ENCODE measurements around the gene RBM19.

The RBM19 gene

GRCh38 chr12:113860059-113860820 is 105.9 kb downstream of the RBM19 start:
- Histone ChIP-seq H3K4me3 (ENCODE audit: low read length) (no peak overlapping the region), H3K4me1 (ENCODE audit: low read length) (no peaks in the 10 kb centered on the region), H3K79me2 (ENCODE audit: low read length) (no peaks in the 10 kb centered on the region), H3K36me3 (replicated peaks; ENCODE audit: insufficient read depth, low read length) (no peaks in the 10 kb centered on the region), H3K27ac (ENCODE audit: low read length) (no peak overlapping the region), H3K9me3 (replicated peaks; ENCODE audit: insufficient read depth, low read length) (no peaks in the 10 kb centered on the region), H4K20me1 (ENCODE audit: insufficient read depth, low read length) (no peaks in the 10 kb centered on the region), H3K27me3 (replicated peaks; ENCODE audit: insufficient read depth, low read length) (no peaks in the 10 kb centered on the region), H3K9me2 (replicated peaks; ENCODE audit: insufficient read depth, low read length) (no peaks in the 10 kb centered on the region), H3F3A (ENCODE audit: insufficient read depth, low read length) (no peaks in the 10 kb centered on the region), H2AFZ (ENCODE audit: low read length) (no peak overlapping the region), H3K4me2 (ENCODE audit: low read depth, low read length) (no peak overlapping the region), H3K9ac (ENCODE audit: low read length) (no peak overlapping the region)
- TF ChIP-seq CTCF (IDR thresholded peaks at IDR 0.05; ENCODE audit: low read length) (no peak), EZH2phosphoT487 (IDR thresholded peaks at IDR 0.05; ENCODE audit: low read length) (no peak), EZH2 (optimal IDR thresholded peaks at IDR 0.05; ENCODE audit: low read depth, low read length) (no peak)
- DNase-seq, result no peak

- Histone ChIP-seq H3K4me3 (ENCODE audit: low read length) (no peak overlapping the region), H4K20me1 (ENCODE audit: insufficient read depth, low read length) (no peaks in the 10 kb centered on the region), H3K27ac (ENCODE audit: low read length) (no peak overlapping the region), H3K27me3 (replicated peaks; ENCODE audit: insufficient read depth, low read length) (no peaks in the 10 kb centered on the region), H3K79me2 (ENCODE audit: low read length) (no peaks in the 10 kb centered on the region), H3K4me2 (ENCODE audit: low read depth, low read length) (no peak overlapping the region), H3K9me2 (replicated peaks; ENCODE audit: insufficient read depth, low read length) (no peaks in the 10 kb centered on the region), H3K9ac (ENCODE audit: low read length) (no peak overlapping the region), H2AFZ (ENCODE audit: low read length) (no peak overlapping the region), H3F3A (ENCODE audit: insufficient read depth, low read length) (no peaks in the 10 kb centered on the region), H3K4me1 (ENCODE audit: low read length) (no peaks in the 10 kb centered on the region), H3K9me3 (replicated peaks; ENCODE audit: insufficient read depth, low read length) (no peaks in the 10 kb centered on the region), H3K36me3 (replicated peaks; ENCODE audit: insufficient read depth, low read length) (no peaks in the 10 kb centered on the region)
- no peak for DNase-seq
- TF ChIP-seq EZH2phosphoT487 (IDR thresholded peaks at IDR 0.05; ENCODE audit: low read length), result no peak
- TF ChIP-seq EZH2 (optimal IDR thresholded peaks at IDR 0.05; ENCODE audit: low read depth, low read length), result no peak
- no peak for TF ChIP-seq CTCF (IDR thresholded peaks at IDR 0.05; ENCODE audit: low read length)
Observed at GRCh38 chr12:113858841-113859386, 107.2 kb downstream of the RBM19 start.

GRCh38 chr12:113857371-113857770 is 108.8 kb downstream of the RBM19 start:
- H3K9ac ChIP-seq (ENCODE audit: low read length), result no peak overlapping the region
- H3K4me1 ChIP-seq (ENCODE audit: low read length), result no peaks in the 10 kb centered on the region
- no peak overlapping the region for H3K4me3 ChIP-seq (ENCODE audit: low read length)
- no peak overlapping the region for H3K4me2 ChIP-seq (ENCODE audit: low read depth, low read length)
- TF ChIP-seq EZH2phosphoT487 (IDR thresholded peaks at IDR 0.05; ENCODE audit: low read length) (no peak), EZH2 (optimal IDR thresholded peaks at IDR 0.05; ENCODE audit: low read depth, low read length) (no peak), CTCF (IDR thresholded peaks at IDR 0.05; ENCODE audit: low read length) (no peak)
- H3K27ac ChIP-seq (ENCODE audit: low read length), result no peak overlapping the region
- no peaks in the 10 kb centered on the region for H3K27me3 ChIP-seq (replicated peaks; ENCODE audit: insufficient read depth, low read length)
- H3K9me3 ChIP-seq (replicated peaks; ENCODE audit: insufficient read depth, low read length), result no peaks in the 10 kb centered on the region
- H2AFZ ChIP-seq (ENCODE audit: low read length), result no peak overlapping the region
- H3K79me2 ChIP-seq (ENCODE audit: low read length), result no peaks in the 10 kb centered on the region
- H3F3A ChIP-seq (ENCODE audit: insufficient read depth, low read length), result no peaks in the 10 kb centered on the region
- no peaks in the 10 kb centered on the region for H3K36me3 ChIP-seq (replicated peaks; ENCODE audit: insufficient read depth, low read length)
- H3K9me2 ChIP-seq (replicated peaks; ENCODE audit: insufficient read depth, low read length), result no peaks in the 10 kb centered on the region
- DNase-seq, result no peak
- no peaks in the 10 kb centered on the region for H4K20me1 ChIP-seq (ENCODE audit: insufficient read depth, low read length)
